ENCODE results near the gene OR10G6.
"Not testable (repeated sequence)": the region's sequence is repeated elsewhere in the genome, so short reads cannot be mapped to it uniquely, and the experiment has no call there.

OR10G6 gene

DNA sequence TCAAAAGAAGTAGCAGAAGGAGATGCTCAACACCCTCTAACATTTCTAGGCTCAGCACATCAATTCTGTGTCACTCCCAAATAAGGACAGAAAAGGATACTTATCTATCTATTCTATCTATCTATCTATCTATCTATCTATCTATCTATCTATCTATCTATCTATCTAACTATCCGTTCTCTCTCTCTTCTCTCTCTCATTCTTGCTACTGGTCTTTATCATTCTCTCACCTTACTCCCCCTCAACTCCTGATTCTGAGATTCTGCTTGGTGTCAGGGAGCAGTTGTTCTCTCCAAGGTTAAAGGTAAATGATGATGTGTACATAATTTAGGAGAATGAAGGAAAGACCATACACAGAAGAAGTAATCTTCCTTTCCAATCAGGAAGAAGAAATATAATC lies at the start of gene OR10G6:
TSS of gene OR10G6 (minus strand) at position 43 of the 400 bp plus-strand sequence. CDS start at position 43, 0 bp downstream.
- DNase-seq (ENCODE audit: low read depth, low spot score), result no peak

GRCh38 chr11:124043420-124043819 lies 48.5 kb upstream of the OR10G6 start:
- DNase-seq (ENCODE audit: low read depth, low spot score), result no peak

GRCh38 chr11:124041254-124041653 lies 46.3 kb upstream of the OR10G6 start, which contains the start of gene OR10G7:
TSS of gene OR10G7 (minus strand) at chr11:124041325. CDS start at chr11:124039001, 2,324 bp downstream.
- DNase-seq (ENCODE audit: low read depth, low spot score), result no peak

- DNase-seq (ENCODE audit: low read depth, low spot score), result no peak
Observed at GRCh38 chr11:124039557-124039956, 44.6 kb upstream of the OR10G6 start.

DNA sequence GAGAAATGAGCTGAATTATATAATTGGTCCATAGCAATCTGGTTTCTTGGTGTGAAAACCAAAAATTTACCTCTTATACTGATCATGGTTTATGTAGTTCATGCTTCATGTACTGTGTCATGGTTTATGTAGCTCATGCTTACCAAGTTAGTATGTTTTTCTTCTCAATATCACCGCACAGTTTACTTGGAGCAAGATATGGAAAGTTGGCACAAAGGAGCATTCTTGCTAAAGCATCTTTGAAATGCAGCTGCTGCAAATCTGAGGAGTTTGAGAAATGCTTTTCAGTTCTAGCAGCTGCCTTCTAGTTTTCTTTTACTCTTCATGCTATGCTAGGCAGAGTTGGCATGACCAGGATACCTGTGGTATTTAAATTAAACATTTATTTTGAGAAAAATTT lies 41.7 kb upstream of the OR10G6 start:
- DNase-seq (ENCODE audit: low read depth, low spot score), result no peak

GRCh38 chr11:124026498-124026897 lies 31.5 kb upstream of the OR10G6 start, which contains the start of gene OR10G8:
TSS of gene OR10G8 (plus strand) at chr11:124026798. CDS start at chr11:124029623, 2,825 bp downstream.
- no peak for DNase-seq (ENCODE audit: low read depth, low spot score)

- not testable (repeated sequence) for DNase-seq (ENCODE audit: low read depth, low spot score)
Observed at GRCh38 chr11:124015837-124016236, 20.9 kb upstream of the OR10G6 start.

DNA sequence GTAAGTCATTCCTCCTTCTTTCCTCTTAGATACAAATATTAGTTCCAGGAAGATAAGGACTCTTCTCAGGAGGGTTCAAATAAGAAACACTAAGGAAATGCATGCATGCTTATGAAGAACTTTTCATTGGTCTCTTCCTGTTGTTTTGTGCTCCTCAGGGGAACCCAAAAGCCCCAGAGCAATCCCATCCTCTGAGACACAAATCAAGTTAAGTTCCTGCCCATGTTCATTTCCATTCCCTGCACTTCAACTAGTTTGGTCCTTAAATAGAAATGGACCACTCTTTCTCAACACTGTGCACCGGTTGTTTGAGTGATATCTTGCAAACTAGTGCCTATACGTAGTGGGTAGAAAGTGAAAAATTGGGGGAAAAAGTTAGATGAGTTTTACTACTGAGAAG lies 17.7 kb upstream of the OR10G6 start, which contains the start of gene OR10G4:
TSS of gene OR10G4 (plus strand) at position 301 of the 400 bp plus-strand sequence. CDS start 2,578 bp downstream, outside the sequence.
- DNase-seq (ENCODE audit: low read depth, low spot score), result no peak

DNA sequence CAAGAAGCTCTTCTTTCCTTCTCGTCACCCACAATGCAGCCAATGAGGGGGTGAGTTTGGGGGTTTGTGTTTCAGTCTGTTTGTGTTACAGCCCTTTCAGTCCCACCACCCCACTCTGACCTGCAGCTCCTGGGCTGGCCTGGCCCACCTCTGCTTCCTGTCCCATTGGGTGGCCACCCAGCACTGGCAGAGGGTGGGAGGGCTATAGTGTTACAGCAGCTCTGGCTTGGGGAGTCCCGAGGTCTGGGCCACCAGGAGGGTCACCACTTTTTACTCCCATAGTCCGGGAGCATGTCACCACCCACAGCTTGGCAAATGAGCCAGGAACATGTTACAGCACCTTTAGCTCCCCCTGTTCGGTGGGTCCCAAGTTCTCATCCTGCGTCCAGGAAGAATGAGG lies 15.7 kb downstream of the OR10G6 start:
- DNase-seq (ENCODE audit: low read depth, low spot score), result no peak

- no peak for DNase-seq (ENCODE audit: low read depth, low spot score)
Observed at GRCh38 chr11:123977731-123978347, 17.1 kb downstream of the OR10G6 start, which contains the start of gene OR10S1. TSS of gene OR10S1 (minus strand) at chr11:123977781. CDS start at chr11:123977664, 117 bp downstream.

GRCh38 chr11:123976770-123977560 lies 18.0 kb downstream of the OR10G6 start:
- no peak for DNase-seq (ENCODE audit: low read depth, low spot score)

GRCh38 chr11:123973816-123974215 lies 21.1 kb downstream of the OR10G6 start:
- DNase-seq (ENCODE audit: low read depth, low spot score), result no peak

- DNase-seq (ENCODE audit: low read depth, low spot score), result no peak
Observed at GRCh38 chr11:123956752-123957151, 38.2 kb downstream of the OR10G6 start.

DNA sequence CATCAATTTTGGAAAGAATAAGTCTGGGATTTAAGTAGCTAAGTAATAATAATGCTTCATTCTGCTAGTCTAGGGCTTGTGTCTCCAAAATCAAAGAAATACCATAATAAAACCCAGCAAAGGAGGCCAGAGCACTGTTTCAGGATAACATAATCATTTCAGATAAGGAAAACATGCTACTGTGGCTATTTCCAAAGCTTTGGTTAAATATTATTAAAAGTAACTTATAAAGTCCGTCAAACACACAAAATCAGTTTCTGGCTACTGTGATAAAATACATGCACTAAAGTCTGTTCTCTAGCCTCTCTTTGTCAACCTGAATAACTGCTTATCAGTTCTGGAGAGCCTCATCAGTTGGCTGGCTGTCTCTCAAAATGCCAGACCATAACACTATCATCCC lies 49.8 kb downstream of the OR10G6 start:
- DNase-seq (ENCODE audit: low read depth, low spot score), result no peak
